ENCODE results near the gene ZNF77.
"Not testable (repeated sequence)": the region's sequence is repeated elsewhere in the genome, so short reads cannot be mapped to it uniquely, and the experiment has no call there.

ZNF77 gene

DNA sequence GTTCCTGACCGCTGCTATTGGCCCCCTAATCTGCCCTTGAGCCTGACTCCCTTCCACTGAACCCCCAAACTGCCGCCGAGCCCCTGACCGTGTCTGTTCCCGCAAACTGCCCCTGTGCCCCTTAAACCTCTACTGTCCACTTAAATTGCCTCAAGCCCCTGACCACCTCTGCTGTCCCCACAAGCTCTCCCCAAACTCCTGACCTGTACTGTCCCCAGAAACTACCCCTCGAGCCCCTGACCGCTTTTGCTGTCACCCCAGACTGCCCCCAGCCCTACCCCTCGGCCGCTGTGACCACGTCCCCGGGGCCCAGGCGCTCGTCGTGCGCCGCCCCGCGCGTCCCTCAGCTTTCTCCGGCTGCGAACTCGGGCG is 382 bp downstream of the ZNF77 start:
- DNase-seq (ENCODE audit: low read depth): no peak
- TF ChIP-seq, protein P1, sequence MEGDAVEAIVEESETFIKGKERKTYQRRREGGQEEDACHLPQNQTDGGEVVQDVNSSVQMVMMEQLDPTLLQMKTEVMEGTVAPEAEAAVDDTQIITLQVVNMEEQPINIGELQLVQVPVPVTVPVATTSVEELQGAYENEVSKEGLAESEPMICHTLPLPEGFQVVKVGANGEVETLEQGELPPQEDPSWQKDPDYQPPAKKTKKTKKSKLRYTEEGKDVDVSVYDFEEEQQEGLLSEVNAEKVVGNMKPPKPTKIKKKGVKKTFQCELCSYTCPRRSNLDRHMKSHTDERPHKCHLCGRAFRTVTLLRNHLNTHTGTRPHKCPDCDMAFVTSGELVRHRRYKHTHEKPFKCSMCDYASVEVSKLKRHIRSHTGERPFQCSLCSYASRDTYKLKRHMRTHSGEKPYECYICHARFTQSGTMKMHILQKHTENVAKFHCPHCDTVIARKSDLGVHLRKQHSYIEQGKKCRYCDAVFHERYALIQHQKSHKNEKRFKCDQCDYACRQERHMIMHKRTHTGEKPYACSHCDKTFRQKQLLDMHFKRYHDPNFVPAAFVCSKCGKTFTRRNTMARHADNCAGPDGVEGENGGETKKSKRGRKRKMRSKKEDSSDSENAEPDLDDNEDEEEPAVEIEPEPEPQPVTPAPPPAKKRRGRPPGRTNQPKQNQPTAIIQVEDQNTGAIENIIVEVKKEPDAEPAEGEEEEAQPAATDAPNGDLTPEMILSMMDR (IDR thresholded peaks at IDR 0.05; ENCODE audit: insufficient read depth, low read depth, low read length, missing control alignments): no peak
- peak overlapping the region; percentile 91 for H3K4me3 ChIP-seq (ENCODE audit: low read length)

DNA sequence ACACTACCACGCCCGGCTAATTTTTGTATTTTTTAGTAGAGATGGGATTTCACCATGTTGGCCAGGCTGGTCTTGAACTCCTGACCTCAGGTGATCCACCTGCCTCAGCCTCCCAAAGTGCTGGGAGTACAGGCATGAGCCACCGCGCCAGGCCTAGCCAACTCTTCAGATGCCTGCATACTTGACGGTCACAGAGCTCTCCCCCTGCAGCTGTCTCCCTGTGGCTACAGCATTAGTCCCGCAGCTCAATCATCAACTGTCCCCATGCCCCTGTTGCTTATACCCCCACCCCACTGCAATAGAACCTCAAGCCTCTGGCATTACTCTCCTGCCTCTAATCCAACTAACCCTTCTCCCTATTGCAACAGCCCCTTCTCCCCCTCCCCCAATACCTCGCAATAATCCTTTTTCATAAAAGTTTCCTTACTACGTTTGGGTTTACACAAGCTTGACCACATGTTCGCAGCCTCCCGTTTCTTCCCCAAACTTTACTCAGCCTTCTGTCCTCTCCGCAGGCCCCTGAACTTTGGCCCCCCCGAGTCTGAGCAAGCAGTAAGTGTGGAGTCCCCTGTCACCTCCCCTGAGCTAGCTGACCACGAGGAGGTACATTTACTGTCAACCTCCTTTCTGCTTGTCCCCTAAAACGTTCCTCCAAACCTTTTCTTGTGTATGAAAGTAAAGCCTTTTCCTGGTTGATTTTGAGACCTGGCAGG is 1.7 kb downstream of the ZNF77 start:
- no peak for DNase-seq (ENCODE audit: low read depth)
- TF ChIP-seq, protein P1 (IDR thresholded peaks at IDR 0.05; ENCODE audit: insufficient read depth, low read depth, low read length, missing control alignments): no peak
- no peak overlapping the region for H3K4me3 ChIP-seq (ENCODE audit: low read length)

DNA sequence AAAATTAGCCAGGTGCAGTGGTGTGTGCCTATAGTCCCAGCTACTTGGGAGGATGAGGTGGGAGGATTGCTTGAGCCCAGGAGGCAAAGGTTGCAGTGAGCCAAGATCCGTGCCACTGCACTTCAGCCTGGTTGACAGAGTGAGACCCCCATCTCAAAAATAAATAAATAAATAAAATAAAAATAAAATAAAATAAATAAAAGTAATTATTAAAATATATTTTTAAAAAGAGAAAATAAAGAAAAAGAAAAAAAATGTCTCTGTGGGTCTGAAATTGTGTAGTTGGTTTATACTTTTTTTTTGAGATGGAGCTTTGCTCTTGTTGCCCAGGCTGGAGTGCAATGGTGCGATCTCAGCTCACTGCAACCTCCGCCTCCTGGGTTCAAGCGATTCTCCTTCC is 8.9 kb downstream of the ZNF77 start:
- H3K4me3 ChIP-seq (ENCODE audit: low read length); DNase-seq (ENCODE audit: low read depth): not testable (repeated sequence)

DNA sequence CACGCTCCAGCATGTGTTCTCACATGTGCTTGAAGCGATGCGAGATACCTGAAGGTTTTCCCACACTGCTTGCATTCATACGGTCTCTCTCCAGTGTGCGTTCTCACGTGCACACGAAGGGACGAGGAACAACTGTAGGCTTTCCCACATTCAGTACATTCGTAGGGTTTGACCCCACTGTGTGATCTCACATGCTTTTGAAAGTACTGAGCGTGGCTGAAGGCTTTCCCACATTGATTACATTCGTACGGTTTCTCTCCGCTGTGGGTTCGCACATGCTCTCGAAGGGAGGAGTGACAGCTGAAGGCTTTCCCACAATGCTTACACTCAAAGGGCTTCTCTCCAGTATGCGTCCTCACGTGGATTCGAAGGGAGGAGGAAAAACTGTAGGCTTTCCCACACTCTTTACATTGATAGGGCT is 11.3 kb downstream of the ZNF77 start:
- no peak overlapping the region for H3K4me3 ChIP-seq (ENCODE audit: low read length)
- DNase-seq (ENCODE audit: low read depth): no peak
- TF ChIP-seq, protein P1 (IDR thresholded peaks at IDR 0.05; ENCODE audit: insufficient read depth, low read depth, low read length, missing control alignments): no peak

DNA sequence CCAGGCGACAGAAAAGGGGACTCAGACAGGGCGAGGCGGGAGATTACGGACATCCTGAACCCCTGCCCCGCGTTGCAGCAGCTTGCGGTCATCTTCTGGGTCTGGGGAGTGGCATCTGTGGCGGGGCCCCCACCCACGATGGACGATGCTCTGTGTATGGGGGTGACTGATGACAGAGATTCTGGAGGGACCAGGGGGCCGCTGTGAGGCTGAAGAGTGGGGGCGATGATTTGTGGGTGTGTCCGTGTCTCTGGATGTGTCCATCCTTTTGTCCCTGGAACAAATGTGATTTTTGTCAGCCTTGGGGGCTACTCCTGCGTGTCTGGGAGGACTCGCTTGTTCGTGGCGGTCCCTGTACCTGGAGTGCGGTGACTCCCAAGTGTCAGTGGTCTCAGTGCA is 17.7 kb downstream of the ZNF77 start:
- TF ChIP-seq, protein P1 (IDR thresholded peaks at IDR 0.05; ENCODE audit: insufficient read depth, low read depth, low read length, missing control alignments): no peak
- H3K4me3 ChIP-seq (ENCODE audit: low read length): no peak overlapping the region
- DNase-seq (ENCODE audit: low read depth): no peak

DNA sequence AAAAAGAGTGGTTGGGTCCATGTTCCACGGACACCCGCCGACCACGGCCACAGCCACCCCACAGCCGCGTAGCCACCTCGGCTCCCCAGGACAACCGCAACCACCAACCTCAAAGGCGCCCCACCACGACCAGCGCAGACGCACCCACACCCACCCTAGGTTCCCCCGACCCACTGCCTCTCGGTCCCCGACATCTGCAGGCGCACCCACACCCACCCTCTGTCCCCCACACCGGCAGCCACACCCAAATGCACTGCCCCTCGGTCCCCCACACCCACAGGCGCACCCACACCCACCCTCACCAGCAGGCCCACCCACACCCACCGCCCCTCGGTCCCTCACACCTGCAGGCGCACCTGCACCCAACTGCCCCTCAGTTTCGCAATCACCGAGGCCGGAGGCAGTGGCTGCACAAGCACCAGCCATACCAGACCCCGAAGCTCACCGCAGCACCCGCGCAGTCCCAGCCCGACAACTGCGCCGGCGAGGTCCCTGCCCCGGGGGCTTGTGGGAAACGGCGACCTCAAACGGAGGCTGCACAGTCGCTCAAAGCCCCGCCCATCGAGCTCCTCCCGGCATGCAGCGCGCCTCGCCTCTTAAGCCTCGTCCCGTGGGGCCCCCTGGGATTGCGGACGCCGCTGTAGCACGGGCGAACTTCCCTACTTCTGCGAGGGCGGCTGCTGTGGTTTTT is 18.3 kb downstream of the ZNF77 start:
- no peak overlapping the region for H3K4me3 ChIP-seq (ENCODE audit: low read length)
- TF ChIP-seq, protein P1 (IDR thresholded peaks at IDR 0.05; ENCODE audit: insufficient read depth, low read depth, low read length, missing control alignments): no peak
- no peak for DNase-seq (ENCODE audit: low read depth)

DNA sequence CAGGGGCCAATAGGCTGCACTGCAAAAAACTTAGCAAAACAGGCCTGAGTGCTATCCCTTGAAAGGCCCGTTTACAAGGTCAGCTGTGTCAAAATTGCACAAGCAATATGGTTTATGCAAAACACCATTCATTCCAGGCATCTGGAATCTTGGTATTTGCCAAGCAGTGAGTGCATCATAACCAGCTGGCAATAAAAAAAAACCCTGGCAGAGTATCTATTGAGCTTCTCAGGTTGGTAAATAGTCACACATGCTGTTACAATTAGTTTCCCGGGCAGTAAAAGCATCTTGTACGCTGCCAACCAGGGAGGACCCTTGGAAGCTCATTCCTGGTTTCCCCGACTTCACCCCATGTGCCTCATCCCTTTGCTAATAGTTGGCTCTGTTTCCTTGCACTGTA is 21.3 kb downstream of the ZNF77 start:
- TF ChIP-seq, protein P1 (IDR thresholded peaks at IDR 0.05; ENCODE audit: insufficient read depth, low read depth, low read length, missing control alignments): no peak
- DNase-seq (ENCODE audit: low read depth): peak; percentile 71
- H3K4me3 ChIP-seq (ENCODE audit: low read length): no peak overlapping the region

All from epithelial cell of esophagus (primary cell).